NCI-H524 (cell line): ENCODE results near the gene MYNN.

ENCODE experiments used
- DNase-seq, 2 experiments: peaks; one replicate each; lab custom pipeline; 2025; lab: John Stamatoyannopoulos, UW

Gene MYNN

GRCh38 chr3:169827712-169828111 lies 54.5 kb downstream of the MYNN start:
- DNase-seq = no peak

- DNase-seq = no peak
Observed at GRCh38 chr3:169835533-169835932, 62.3 kb downstream of the MYNN start.

- DNase-seq = peak in 1 of 2 experiments; percentile 34
Observed at GRCh38 chr3:169836078-169836941, 63.1 kb downstream of the MYNN start.

DNA sequence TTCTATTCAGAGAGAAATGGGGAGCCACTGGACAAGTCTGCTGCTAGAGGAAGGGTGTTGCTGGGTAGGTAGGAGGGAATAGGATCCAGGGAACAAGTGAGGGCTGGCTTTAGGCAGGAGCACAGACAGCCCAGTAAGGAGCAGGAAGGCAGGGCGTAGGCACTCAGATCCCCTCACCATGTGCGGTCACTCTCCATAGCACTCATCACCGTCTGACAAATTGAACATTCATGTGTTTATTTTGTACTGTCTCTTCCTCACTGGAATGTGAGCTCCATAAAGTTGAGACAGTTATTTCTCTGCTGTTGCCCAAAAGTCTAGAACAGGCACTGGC lies 63.7 kb downstream of the MYNN start:
- DNase-seq = no peak

DNA sequence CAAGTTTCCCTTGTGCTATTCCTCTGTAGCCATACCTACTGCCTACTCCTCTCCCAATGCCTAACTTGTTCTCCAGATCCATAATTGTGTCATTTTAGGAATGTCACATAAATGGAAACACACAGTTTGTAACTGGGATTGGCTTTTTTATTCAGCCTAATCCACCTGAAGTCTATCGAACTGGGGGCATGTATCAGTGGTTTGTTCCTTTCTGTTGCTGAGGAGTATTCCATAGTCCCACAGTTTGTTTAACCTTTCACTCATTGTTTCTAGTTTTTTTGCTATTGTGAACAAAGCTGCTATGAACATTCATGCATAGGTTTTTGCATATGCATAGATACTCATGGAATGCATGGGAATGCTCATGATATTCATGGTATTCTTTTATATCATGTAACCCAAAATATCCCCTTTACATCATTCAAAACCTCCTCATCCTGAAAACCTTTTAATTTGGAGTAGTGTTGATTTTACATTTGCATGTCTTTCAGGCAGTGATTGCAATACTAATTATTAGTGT lies 65.4 kb downstream of the MYNN start:
- no peak for DNase-seq
